Testis (tissue), 3 donors: ENCODE measurements around the gene BBS2. TPM values are rescaled to one million over a fixed set of nuclear protein-coding genes. Genes with fewer than 3 reads are reported as not detected.

Source experiments
- DNase-seq: peaks from one replicate; pipeline ENCODE4 v3.0.0-alpha.2; 2019
- H3K27ac ChIP-seq, 2 donors: fragments of 200-600 bp; sonication (generic); one replicate each; pipeline ENCODE4 v1.5.1; 2019
- H3K27me3 ChIP-seq: fragments of 200-600 bp; sonication (generic); one replicate; pipeline ENCODE4 v1.5.1; 2019
- H3K36me3 ChIP-seq: fragments of 200-600 bp; sonication (generic); one replicate; pipeline ENCODE4 v1.5.1; 2017; ENCODE audit warnings: low read depth; ENCODE audit errors: missing control alignments
- H3K4me1 ChIP-seq: fragments of 200-600 bp; sonication (generic); one replicate; pipeline ENCODE4 v1.5.1; 2019
- H3K4me3 ChIP-seq, 2 donors: fragments of 200-600 bp; sonication (generic); one replicate each; pipeline ENCODE4 v1.5.1; 2017 to 2019
- H3K9me3 ChIP-seq: fragments of 200-600 bp; sonication (generic); one replicate; pipeline ENCODE4 v1.5.1; 2017
- CTCF ChIP-seq, 3 experiments: fragments of 450-650 bp in 2 of 3; fragments of 200-600 bp in 1 of 3; sonication (generic) in 1 of 3; IDR thresholded peaks; one replicate each; pipeline ENCODE4 v1.5.1; 2016 to 2019; ENCODE audit warnings: antibody characterized with exemption in 3 of 3, mild to moderate bottlenecking in 2 of 3, moderate library complexity in 1 of 3
- POLR2A ChIP-seq: fragments of 450-650 bp; IDR thresholded peaks from one replicate; pipeline ENCODE4 v1.6.1; 2017; ENCODE audit warnings: antibody characterized with exemption, mild to moderate bottlenecking, moderate library complexity
- WGBS, 2 donors: methylation state at CpG; one replicate each; pipeline ENCODE4 v1.1.5; 2018; 5-methylcytosine and 5-hydroxymethylcytosine counted together
- intact Hi-C: fragments of 100-400 bp; cut with DNase I; formaldehyde crosslinking; loops from one replicate; pipeline ENCODE4 v1.15.1; 2023; ENCODE audit warnings: low total_unique reads
- polyA plus RNA-seq: library from polyadenylated mRNA; stranded (reverse); fragments of 350-450 nt; fragmentation: Illumina TruSeq; extraction: RNeasy Lipid Tissue Mini Kit (QIAGEN cat#74804); gene quantifications from one replicate; pipeline ENCODE4 v1.2.3, GENCODE V29; 2014; ENCODE audit warnings: low read depth, low replicate concordance; ENCODE audit not compliant: insufficient read depth
- total RNA-seq, 2 donors: library from RNA; depleted of rRNA; stranded (reverse); fragments of >200 nt; gene quantifications; one replicate each; pipeline ENCODE4 v1.2.3, GENCODE V29; 2016

Gene BBS2
- total and polyA plus RNA-seq, 3 donors from 2014 or later = 70.3 to 83.6 (median 79.8) TPM

GRCh38 chr16:56559109-56559508 lies 39.3 kb upstream of the BBS2 start:
- Histone ChIP-seq H3K36me3 (no peaks in the 10 kb centered on the region), H3K9me3 (no peaks in the 10 kb centered on the region), H3K4me1 (no peaks in the 10 kb centered on the region), H3K27me3 (no peaks in the 10 kb centered on the region), H3K4me3 (no peak overlapping the region), H3K27ac (no peak overlapping the region)
- no peak for DNase-seq
- WGBS, 2 donors = 92 to 95% methylated on average over 4 of the region's 4 CpGs
- TF ChIP-seq CTCF (IDR thresholded peaks at IDR 0.05) = no peak
- no peak for TF ChIP-seq POLR2A
- intact Hi-C loops = no loop called here

GRCh38 chr16:56558024-56558747 lies 38.4 kb upstream of the BBS2 start:
- Histone ChIP-seq H3K4me3 (no peak overlapping the region), H3K36me3 (no peaks in the 10 kb centered on the region), H3K27ac (no peak overlapping the region), H3K27me3 (no peaks in the 10 kb centered on the region), H3K4me1 (no peaks in the 10 kb centered on the region), H3K9me3 (no peaks in the 10 kb centered on the region)
- DNase-seq = no peak
- intact Hi-C loops = no loop called here
- WGBS, 2 donors = 60 to 61% methylated on average over 7 to 8 of the region's 8 CpGs
- TF ChIP-seq POLR2A (no peak), CTCF (IDR thresholded peaks at IDR 0.05) (no peak)

GRCh38 chr16:56554441-56554840 lies 34.6 kb upstream of the BBS2 start:
- TF ChIP-seq CTCF (IDR thresholded peaks at IDR 0.05) (no peak), POLR2A (no peak)
- intact Hi-C loops = no loop called here
- Histone ChIP-seq H3K9me3 (no peaks in the 10 kb centered on the region), H3K27me3 (no peaks in the 10 kb centered on the region), H3K27ac (no peak overlapping the region), H3K36me3 (no peaks in the 10 kb centered on the region), H3K4me3 (no peak overlapping the region), H3K4me1 (no peaks in the 10 kb centered on the region)
- WGBS, 2 donors = 88 to 94% methylated on average over 10 of the region's 10 CpGs
- no peak for DNase-seq

GRCh38 chr16:56551796-56552738 lies 32.2 kb upstream of the BBS2 start:
- no peak overlapping the region for H3K27ac ChIP-seq
- no peaks in the 10 kb centered on the region for H3K9me3 ChIP-seq
- 55 to 67% methylated on average over 11 of the region's 11 CpGs for WGBS, 2 donors
- intact Hi-C loops = no loop called here
- TF ChIP-seq CTCF (IDR thresholded peaks at IDR 0.05) (no peak), POLR2A (no peak)
- no peak overlapping the region for H3K4me3 ChIP-seq
- H3K36me3 ChIP-seq = no peaks in the 10 kb centered on the region
- no peaks in the 10 kb centered on the region for H3K27me3 ChIP-seq
- H3K4me1 ChIP-seq = no peaks in the 10 kb centered on the region
- no peak for DNase-seq
